ENCODE data around the gene NTSR2.
A peak's percentile ranks its signal among the peaks of the same experiment; 100 is the strongest.

Gene NTSR2

DNA sequence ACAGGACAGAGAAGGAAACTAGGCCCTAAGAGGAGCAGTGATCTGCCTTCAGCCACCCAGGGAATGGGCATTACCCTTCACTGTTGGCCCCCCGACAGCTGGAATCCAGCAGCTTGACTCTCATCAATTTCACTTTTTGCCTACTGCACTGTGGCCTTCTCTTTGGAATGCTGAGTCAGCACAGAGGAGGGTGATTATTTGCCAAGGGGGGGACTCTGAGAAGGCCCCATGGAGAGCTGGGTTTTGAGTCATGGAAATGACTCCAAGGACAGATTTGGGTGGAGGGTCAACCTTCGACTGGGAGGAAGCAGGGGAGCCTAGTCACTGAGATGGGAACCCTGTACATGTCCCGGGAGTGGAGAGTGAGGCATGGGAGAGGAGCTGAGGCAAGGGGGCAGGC is 38.1 kb upstream of the NTSR2 start:
- ATAC-seq (ENCODE audit: low read depth) (no peak), DNase-seq (ENCODE audit: low spot score in 2 of 2) (no peak)
- no peaks in the 10 kb centered on the region for H3K9me3 Mint-ChIP-seq
- H3K4me1 Mint-ChIP-seq: no peaks in the 10 kb centered on the region
- peaks cover 3% of the 10 kb centered on the region for H3K27me3 Mint-ChIP-seq
- no peak overlapping the region for H3K27ac Mint-ChIP-seq
- no peaks in the 10 kb centered on the region for H3K36me3 Mint-ChIP-seq
- no peak overlapping the region for H3K4me3 Mint-ChIP-seq

GRCh38 chr2:11705711-11706110 is 35.7 kb upstream of the NTSR2 start:
- DNase-seq (ENCODE audit: low spot score in 2 of 2) (no peak), ATAC-seq (ENCODE audit: low read depth) (no peak)
- no peak overlapping the region for H3K4me3 Mint-ChIP-seq
- no peaks in the 10 kb centered on the region for H3K36me3 Mint-ChIP-seq
- H3K27me3 Mint-ChIP-seq: no peaks in the 10 kb centered on the region
- no peak overlapping the region for H3K27ac Mint-ChIP-seq
- H3K9me3 Mint-ChIP-seq: no peaks in the 10 kb centered on the region
- no peaks in the 10 kb centered on the region for H3K4me1 Mint-ChIP-seq

GRCh38 chr2:11705063-11705462 is 35.1 kb upstream of the NTSR2 start:
- Mint-ChIP-seq H3K4me3 (no peak overlapping the region), H3K36me3 (no peaks in the 10 kb centered on the region), H3K9me3 (no peaks in the 10 kb centered on the region), H3K27ac (no peak overlapping the region), H3K4me1 (no peaks in the 10 kb centered on the region), H3K27me3 (no peaks in the 10 kb centered on the region)
- DNase-seq (ENCODE audit: low spot score in 2 of 2): no peak
- no peak for ATAC-seq (ENCODE audit: low read depth)

GRCh38 chr2:11703700-11704099 is 33.7 kb upstream of the NTSR2 start:
- Mint-ChIP-seq H3K4me3 (no peak overlapping the region), H3K27me3 (no peaks in the 10 kb centered on the region), H3K4me1 (no peaks in the 10 kb centered on the region), H3K27ac (no peak overlapping the region), H3K36me3 (no peaks in the 10 kb centered on the region), H3K9me3 (no peaks in the 10 kb centered on the region)
- DNase-seq (ENCODE audit: low spot score in 2 of 2): no peak
- ATAC-seq (ENCODE audit: low read depth): no peak

GRCh38 chr2:11702946-11703345 is 33.0 kb upstream of the NTSR2 start:
- H3K27ac Mint-ChIP-seq: no peak overlapping the region
- no peaks in the 10 kb centered on the region for H3K36me3 Mint-ChIP-seq
- no peak overlapping the region for H3K4me3 Mint-ChIP-seq
- H3K9me3 Mint-ChIP-seq: no peaks in the 10 kb centered on the region
- H3K27me3 Mint-ChIP-seq: no peaks in the 10 kb centered on the region
- ATAC-seq (ENCODE audit: low read depth) (no peak), DNase-seq (ENCODE audit: low spot score in 2 of 2) (no peak)
- H3K4me1 Mint-ChIP-seq: no peaks in the 10 kb centered on the region

- peak in 1 of 2 donors; percentile 52 for DNase-seq (ENCODE audit: low spot score in 2 of 2)
- no peak overlapping the region for H3K27ac Mint-ChIP-seq
- H3K9me3 Mint-ChIP-seq: no peaks in the 10 kb centered on the region
- no peaks in the 10 kb centered on the region for H3K27me3 Mint-ChIP-seq
- no peaks in the 10 kb centered on the region for H3K36me3 Mint-ChIP-seq
- peak; percentile 85 for ATAC-seq (ENCODE audit: low read depth)
- no peaks in the 10 kb centered on the region for H3K4me1 Mint-ChIP-seq
- no peak overlapping the region for H3K4me3 Mint-ChIP-seq
Measured at GRCh38 chr2:11701751-11702301, 31.8 kb upstream of the NTSR2 start.

- H3K4me1 Mint-ChIP-seq: no peaks in the 10 kb centered on the region
- no peaks in the 10 kb centered on the region for H3K9me3 Mint-ChIP-seq
- H3K27ac Mint-ChIP-seq: no peak overlapping the region
- no peaks in the 10 kb centered on the region for H3K36me3 Mint-ChIP-seq
- ATAC-seq (ENCODE audit: low read depth) (peak; percentile 20), DNase-seq (ENCODE audit: low spot score in 2 of 2) (no peak)
- H3K4me3 Mint-ChIP-seq: no peak overlapping the region
- H3K27me3 Mint-ChIP-seq: no peaks in the 10 kb centered on the region
Measured at GRCh38 chr2:11701206-11701605, 31.2 kb upstream of the NTSR2 start.

GRCh38 chr2:11699686-11700670 is 30.0 kb upstream of the NTSR2 start:
- ATAC-seq (ENCODE audit: low read depth) (no peak), DNase-seq (ENCODE audit: low spot score in 2 of 2) (no peak)
- no peaks in the 10 kb centered on the region for H3K4me1 Mint-ChIP-seq
- no peaks in the 10 kb centered on the region for H3K9me3 Mint-ChIP-seq
- H3K27ac Mint-ChIP-seq: no peak overlapping the region
- H3K4me3 Mint-ChIP-seq: no peak overlapping the region
- no peaks in the 10 kb centered on the region for H3K27me3 Mint-ChIP-seq
- H3K36me3 Mint-ChIP-seq: no peaks in the 10 kb centered on the region

DNA sequence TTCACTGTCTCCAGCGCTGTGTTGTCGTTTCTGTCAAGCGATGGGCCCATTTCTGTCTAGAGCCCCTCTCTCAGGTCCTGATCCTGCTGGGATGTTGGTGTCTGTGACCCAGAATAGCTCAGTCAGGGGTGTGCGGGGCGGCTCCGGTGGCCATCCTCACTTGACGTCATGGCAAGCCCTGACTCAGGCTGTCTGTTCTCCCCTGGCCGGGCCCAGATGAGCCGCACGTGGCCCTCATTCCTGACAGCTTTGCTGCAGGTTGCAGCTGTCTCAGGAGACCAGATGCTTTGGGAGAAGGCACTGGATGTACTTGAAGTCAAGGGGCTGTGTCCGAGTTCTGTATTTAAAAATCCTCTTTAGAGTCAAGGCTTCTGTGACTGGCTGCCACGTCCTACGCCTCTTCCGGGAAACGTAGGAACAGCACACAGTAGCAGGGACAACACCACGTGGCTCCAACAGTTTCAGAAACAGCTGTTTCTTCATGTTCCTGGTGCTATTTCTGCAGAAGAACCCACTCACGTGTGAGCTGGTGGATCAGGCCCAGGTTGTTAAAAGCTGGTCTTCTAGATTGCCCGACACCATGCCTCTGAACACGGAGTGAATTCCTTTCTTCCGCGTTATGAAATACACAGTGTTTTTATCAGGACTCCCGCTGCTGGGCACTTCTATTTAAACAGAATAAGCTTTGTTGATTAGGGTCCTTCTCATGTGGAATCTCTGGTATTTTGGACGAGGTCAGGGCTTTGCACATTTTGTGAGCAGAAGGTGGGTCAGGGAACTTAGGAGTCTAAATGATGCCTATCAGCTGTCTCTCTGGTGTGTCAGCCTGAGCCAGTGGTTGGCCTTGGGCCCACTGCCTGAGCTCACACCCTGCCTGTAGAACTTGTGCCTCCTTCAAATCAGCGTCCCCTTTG is 28.3 kb upstream of the NTSR2 start:
- Mint-ChIP-seq H3K4me3 (no peak overlapping the region), H3K36me3 (no peaks in the 10 kb centered on the region), H3K4me1 (no peaks in the 10 kb centered on the region), H3K27me3 (no peaks in the 10 kb centered on the region), H3K27ac (no peak overlapping the region), H3K9me3 (no peaks in the 10 kb centered on the region)
- DNase-seq (ENCODE audit: low spot score in 2 of 2): no peak
- ATAC-seq (ENCODE audit: low read depth): no peak

DNA sequence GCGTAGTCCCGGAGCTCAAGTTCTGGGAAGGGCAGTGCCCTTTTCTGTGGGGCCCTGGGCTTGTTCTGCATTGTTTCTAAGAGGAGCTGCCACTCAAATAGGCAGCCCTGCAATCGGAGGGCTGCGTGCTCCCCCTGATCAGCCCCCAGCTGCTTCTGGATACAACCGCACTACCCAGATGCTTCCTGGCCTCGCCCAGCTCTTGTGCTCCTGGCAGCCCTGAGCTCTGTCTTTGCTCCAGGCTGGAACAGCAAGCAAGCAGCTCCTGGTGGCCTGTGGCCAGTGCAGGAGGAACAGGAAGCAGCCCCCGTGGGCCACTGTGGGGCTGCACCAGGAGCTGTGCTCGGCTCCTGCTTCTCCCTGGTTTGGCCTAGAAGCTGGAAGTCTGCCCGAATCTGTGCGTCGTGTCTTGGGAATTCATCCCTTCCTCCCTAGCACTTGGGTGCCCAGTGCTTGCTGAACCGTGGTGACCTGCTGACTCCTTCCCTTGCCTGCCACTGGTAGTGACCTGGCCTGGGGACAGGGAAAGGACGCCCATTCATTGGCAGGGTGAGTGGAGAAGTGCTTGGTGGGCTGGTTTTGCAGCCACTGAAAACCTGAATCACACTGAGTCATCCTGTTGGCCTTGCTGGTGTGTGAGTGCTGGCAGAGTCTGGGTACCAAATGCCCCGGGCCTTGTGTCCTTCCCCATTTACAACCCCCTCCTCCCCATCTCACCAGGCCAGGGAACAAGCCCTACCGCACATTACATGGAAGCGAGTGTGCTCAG is 27.3 kb upstream of the NTSR2 start:
- no peak for DNase-seq (ENCODE audit: low spot score in 2 of 2)
- ATAC-seq (ENCODE audit: low read depth): no peak
- H3K27ac Mint-ChIP-seq: no peak overlapping the region
- no peak overlapping the region for H3K4me3 Mint-ChIP-seq
- H3K4me1 Mint-ChIP-seq: peaks cover 4% of the 10 kb centered on the region
- H3K27me3 Mint-ChIP-seq: no peaks in the 10 kb centered on the region
- no peaks in the 10 kb centered on the region for H3K36me3 Mint-ChIP-seq
- no peaks in the 10 kb centered on the region for H3K9me3 Mint-ChIP-seq

GRCh38 chr2:11696736-11697102 is 26.7 kb upstream of the NTSR2 start:
- Mint-ChIP-seq H3K4me3 (no peak overlapping the region), H3K27me3 (no peaks in the 10 kb centered on the region), H3K4me1 (peaks cover 4% of the 10 kb centered on the region), H3K9me3 (no peaks in the 10 kb centered on the region), H3K36me3 (no peaks in the 10 kb centered on the region), H3K27ac (no peak overlapping the region)
- no peak for DNase-seq (ENCODE audit: low spot score in 2 of 2)
- no peak for ATAC-seq (ENCODE audit: low read depth)

GRCh38 chr2:11695576-11695975 is 25.6 kb upstream of the NTSR2 start:
- Mint-ChIP-seq H3K4me3 (no peak overlapping the region), H3K27ac (no peak overlapping the region), H3K9me3 (no peaks in the 10 kb centered on the region), H3K27me3 (no peaks in the 10 kb centered on the region), H3K4me1 (peaks cover 4% of the 10 kb centered on the region), H3K36me3 (no peaks in the 10 kb centered on the region)
- ATAC-seq (ENCODE audit: low read depth): no peak
- no peak for DNase-seq (ENCODE audit: low spot score in 2 of 2)

GRCh38 chr2:11692966-11693521 is 23.0 kb upstream of the NTSR2 start:
- DNase-seq (ENCODE audit: low spot score in 2 of 2) (peak; percentile 69 to 76), ATAC-seq (ENCODE audit: low read depth) (peak; percentile 67)
- no peak overlapping the region for H3K27ac Mint-ChIP-seq
- H3K9me3 Mint-ChIP-seq: no peaks in the 10 kb centered on the region
- no peaks in the 10 kb centered on the region for H3K27me3 Mint-ChIP-seq
- H3K36me3 Mint-ChIP-seq: no peaks in the 10 kb centered on the region
- peaks cover 10% of the 10 kb centered on the region for H3K4me1 Mint-ChIP-seq
- no peak overlapping the region for H3K4me3 Mint-ChIP-seq

Measured in memory B cell (primary cell).